ENCODE measurements around the gene SIX1.

- TF ChIP-seq CTCF (IDR thresholded peaks at IDR 0.05) (no peak), POLR2A (IDR thresholded peaks at IDR 0.05) (no peak), POLR2AphosphoS5 (IDR thresholded peaks at IDR 0.05) (no peak)
These were observed 6.8 kb downstream of the SIX1 start for GRCh38 chr14:60642270-60643140.

Data from breast epithelium (tissue), 3 donors.